ENCODE data around the gene EXOC4.

DNA sequence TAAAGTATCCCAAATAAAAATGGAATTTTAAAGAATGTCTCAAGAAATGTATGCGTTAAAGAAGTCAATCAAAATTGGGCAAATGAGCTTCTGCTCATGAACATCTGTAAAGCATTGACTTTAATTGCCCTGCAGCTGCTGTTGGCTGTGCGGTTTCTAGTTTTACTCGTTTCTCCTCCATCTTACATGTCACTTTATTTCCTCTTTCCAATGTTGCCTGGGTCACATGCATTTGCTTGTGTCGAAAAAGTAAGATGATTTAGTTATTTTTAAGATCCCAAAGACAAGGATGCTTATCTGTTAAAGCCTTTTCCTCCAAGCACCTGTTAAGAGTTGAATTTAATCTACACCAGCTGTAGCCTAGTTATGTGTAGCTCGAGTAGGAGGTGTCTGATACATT lies 310.4 kb downstream of the EXOC4 start:
- TF ChIP-seq, protein P1, sequence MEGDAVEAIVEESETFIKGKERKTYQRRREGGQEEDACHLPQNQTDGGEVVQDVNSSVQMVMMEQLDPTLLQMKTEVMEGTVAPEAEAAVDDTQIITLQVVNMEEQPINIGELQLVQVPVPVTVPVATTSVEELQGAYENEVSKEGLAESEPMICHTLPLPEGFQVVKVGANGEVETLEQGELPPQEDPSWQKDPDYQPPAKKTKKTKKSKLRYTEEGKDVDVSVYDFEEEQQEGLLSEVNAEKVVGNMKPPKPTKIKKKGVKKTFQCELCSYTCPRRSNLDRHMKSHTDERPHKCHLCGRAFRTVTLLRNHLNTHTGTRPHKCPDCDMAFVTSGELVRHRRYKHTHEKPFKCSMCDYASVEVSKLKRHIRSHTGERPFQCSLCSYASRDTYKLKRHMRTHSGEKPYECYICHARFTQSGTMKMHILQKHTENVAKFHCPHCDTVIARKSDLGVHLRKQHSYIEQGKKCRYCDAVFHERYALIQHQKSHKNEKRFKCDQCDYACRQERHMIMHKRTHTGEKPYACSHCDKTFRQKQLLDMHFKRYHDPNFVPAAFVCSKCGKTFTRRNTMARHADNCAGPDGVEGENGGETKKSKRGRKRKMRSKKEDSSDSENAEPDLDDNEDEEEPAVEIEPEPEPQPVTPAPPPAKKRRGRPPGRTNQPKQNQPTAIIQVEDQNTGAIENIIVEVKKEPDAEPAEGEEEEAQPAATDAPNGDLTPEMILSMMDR (IDR thresholded peaks at IDR 0.05; ENCODE audit: low read depth, low read length, poor library complexity, severe bottlenecking) = no peak
- TF ChIP-seq EZH2phosphoT487 (IDR thresholded peaks at IDR 0.05; ENCODE audit: borderline replicate concordance, low read length) = no peak

All from DOHH2 (cell line).